Right lobe of liver (tissue), 4 donors: ENCODE results near the gene RBFOX1.

Experiments used
- CTCF ChIP-seq, 4 donors: fragments of 200-600 bp in 3 of 4; fragments of 450-650 bp in 1 of 4; IDR thresholded peaks; one replicate each; pipeline versions ENCODE4 v1.5.1 to v1.8.0; 2016 to 2022; ENCODE audit warnings: antibody characterized with exemption in 4 of 4, mild to moderate bottlenecking in 2 of 4
- POLR2A ChIP-seq: fragments of 450-650 bp; IDR thresholded peaks from one replicate; pipeline ENCODE4 v1.6.1; 2017; ENCODE audit warnings: antibody characterized with exemption, mild to moderate bottlenecking
- donor health status: DM: no; HTN: no; CAD: no.
- donor health status: DM: no; HTN: no; CAD: no.
- donor health status: DM: no; HTN: yes; CAD: no.

DNA sequence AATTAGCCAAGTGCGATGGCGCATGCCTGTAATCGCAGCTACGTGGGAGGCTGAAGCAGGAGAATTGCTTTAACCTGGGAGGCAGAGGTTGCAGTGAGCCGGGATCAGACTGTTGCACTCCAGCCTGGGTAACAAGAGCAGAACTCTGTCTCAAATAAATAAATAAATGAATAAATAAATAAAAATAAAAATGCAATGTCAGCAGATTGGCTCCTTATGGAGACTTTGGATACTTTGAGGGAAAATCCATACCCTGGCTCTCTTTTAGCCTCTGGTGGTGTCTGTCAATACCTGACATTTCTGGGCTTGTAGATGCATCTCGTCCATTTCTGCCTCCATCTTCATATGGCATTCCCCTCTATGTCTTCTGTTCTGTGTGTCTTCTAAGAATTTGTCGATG, 66.7 kb downstream of the RBFOX1 start:
- no peak for TF ChIP-seq POLR2A
- TF ChIP-seq CTCF (IDR thresholded peaks at IDR 0.05): no peak
